Suprapubic skin (tissue), 4 donors: ENCODE data around the gene CACNG7.

ENCODE experiments used
- EP300 ChIP-seq: sonication (generic); formaldehyde crosslinking; IDR thresholded peaks from one replicate; pipeline ENCODE4 v1.6.1; 2017; ENCODE audit warnings: antibody characterized with exemption
- POLR2A ChIP-seq, 2 donors: fragments of 450-650 bp; IDR thresholded peaks; one replicate each; pipeline ENCODE4 v1.6.1; 2017; ENCODE audit warnings: antibody characterized with exemption in 2 of 2, mild to moderate bottlenecking in 2 of 2, moderate library complexity in 2 of 2
- POLR2AphosphoS5 ChIP-seq, 3 donors: sonication (generic); formaldehyde crosslinking; IDR thresholded peaks; one replicate each; pipeline ENCODE4 v1.6.1; 2017; ENCODE audit warnings: antibody characterized with exemption in 3 of 3
- TF ChIP-seq, protein P1 (sequence below), 2 donors: fragments of 200-600 bp in 1 of 2; fragments of 450-650 bp in 1 of 2; sonication (generic) in 1 of 2; IDR thresholded peaks; one replicate each; pipeline ENCODE4 v1.5.1; 2016 to 2019; ENCODE audit warnings: antibody characterized with exemption in 2 of 2, mild to moderate bottlenecking in 1 of 2, moderate library complexity in 1 of 2

DNA sequence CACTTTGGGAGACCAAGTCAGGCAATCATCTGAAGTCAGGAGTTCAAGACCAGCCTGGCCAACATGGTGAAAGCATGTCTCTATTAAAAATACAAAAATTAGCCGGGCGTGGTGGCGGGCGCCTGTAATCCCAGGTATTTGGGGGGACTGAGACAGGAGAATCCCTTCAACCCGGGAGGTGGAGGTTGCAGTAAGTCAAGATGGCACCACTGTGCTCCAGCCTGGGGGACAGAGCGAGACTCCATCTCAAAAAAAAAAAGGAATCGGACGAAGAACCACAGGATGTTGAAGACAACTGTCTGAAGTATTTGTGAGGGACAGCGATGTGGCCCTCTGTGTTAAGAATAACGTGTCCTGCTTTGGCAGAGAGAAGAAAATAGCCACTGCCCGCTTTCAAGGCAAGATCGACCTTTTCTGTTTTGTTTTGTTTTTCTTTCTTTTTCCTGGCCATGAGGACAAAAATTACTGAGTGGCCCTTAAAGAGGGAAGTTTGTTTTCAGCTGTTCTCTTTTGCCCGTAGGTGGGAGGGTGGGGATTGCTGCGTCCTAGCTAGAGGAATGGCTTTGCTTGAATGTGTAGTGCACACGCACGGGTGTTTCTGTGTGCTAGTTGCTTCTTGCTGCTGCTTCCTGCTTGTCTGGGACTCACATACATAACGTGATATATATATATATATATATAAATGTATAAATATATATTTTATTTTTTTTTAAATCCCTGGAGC lies 33.3 kb upstream of the CACNG7 start:
- TF ChIP-seq, protein P1, sequence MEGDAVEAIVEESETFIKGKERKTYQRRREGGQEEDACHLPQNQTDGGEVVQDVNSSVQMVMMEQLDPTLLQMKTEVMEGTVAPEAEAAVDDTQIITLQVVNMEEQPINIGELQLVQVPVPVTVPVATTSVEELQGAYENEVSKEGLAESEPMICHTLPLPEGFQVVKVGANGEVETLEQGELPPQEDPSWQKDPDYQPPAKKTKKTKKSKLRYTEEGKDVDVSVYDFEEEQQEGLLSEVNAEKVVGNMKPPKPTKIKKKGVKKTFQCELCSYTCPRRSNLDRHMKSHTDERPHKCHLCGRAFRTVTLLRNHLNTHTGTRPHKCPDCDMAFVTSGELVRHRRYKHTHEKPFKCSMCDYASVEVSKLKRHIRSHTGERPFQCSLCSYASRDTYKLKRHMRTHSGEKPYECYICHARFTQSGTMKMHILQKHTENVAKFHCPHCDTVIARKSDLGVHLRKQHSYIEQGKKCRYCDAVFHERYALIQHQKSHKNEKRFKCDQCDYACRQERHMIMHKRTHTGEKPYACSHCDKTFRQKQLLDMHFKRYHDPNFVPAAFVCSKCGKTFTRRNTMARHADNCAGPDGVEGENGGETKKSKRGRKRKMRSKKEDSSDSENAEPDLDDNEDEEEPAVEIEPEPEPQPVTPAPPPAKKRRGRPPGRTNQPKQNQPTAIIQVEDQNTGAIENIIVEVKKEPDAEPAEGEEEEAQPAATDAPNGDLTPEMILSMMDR (IDR thresholded peaks at IDR 0.05) = no peak
- no peak for TF ChIP-seq POLR2A (IDR thresholded peaks at IDR 0.05)
- TF ChIP-seq EP300 = no peak
- no peak for TF ChIP-seq POLR2AphosphoS5 (IDR thresholded peaks at IDR 0.05)
